GM19023 (cell line): ENCODE data around the gene ATP9A.

Experiments
- ATAC-seq: cut with Tn5 transposase; IDR thresholded peaks from one replicate; pipeline ENCODE4 v1.9.1; 2021; ENCODE audit warnings: mild to moderate bottlenecking, moderate library complexity; ENCODE audit not compliant: unreplicated experiment

ATP9A gene

GRCh38 chr20:51608061-51608460 lies 160.1 kb downstream of the ATP9A start:
- no peak for ATAC-seq

GRCh38 chr20:51607170-51607569 lies 161.0 kb downstream of the ATP9A start:
- no peak for ATAC-seq

DNA sequence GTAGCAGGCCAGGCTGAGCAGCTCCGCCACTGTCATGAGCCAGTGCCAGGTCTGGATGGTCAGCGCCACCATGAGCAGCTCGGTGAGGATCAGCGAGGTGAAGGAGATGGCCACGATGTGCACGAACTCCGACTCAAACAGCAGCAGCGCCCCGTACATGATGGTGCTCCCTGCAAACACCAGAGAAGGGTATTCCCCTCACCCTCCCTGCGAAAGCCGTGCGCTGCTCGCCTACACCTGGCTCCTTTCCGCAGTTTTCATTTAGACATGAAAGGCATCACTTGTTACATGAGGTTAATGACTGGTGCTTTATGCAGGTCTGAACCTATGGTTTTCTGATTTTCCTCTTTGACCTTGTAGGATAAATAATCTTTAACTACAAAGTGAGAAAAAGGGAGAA lies 163.3 kb downstream of the ATP9A start:
- ATAC-seq = no peak

DNA sequence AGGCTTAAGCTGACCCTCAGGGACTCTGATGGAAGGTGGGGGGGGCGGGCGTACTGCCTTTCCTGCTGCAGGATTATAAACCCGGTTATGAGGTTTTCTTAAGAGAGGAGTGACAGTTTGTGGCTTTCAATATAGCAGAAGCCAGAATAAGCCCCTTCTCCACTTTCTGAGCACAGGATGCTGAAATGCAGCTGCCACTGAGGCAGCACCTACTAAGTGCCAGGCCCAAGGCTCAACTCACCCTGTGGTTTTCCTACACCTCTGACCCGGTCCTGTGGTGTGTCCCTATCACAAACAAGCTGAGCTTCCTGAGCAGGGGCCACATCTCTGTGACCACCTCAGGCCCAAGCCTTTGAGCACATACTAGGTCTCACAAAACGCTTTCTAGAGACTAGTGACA lies 166.1 kb downstream of the ATP9A start:
- ATAC-seq = no peak

- no peak for ATAC-seq
These were observed 167.2 kb downstream of the ATP9A start for GRCh38 chr20:51600950-51601349.

- no peak for ATAC-seq
These were observed 168.2 kb downstream of the ATP9A start for GRCh38 chr20:51600016-51600420.

DNA sequence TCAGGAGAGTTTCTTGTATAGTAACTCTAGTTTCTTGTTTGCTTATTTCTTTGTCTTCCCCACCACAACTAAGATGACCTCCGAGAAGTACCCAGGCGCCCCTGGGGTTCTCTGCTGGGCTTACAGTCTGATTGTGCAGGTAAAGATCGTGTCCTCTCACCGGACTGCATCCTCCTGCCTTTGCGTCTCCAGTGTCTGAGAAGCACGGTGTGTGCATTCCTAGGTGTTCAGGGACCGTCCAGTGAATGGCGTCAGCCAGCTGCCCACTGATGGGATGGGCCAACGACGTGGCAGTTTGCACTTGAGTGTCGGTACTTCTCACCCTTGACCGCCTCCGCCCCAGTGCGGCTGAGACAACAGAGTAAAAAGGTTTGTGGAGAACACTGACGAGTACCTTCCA lies 169.6 kb downstream of the ATP9A start:
- ATAC-seq = no peak

GRCh38 chr20:51597389-51598231 lies 170.6 kb downstream of the ATP9A start:
- no peak for ATAC-seq

DNA sequence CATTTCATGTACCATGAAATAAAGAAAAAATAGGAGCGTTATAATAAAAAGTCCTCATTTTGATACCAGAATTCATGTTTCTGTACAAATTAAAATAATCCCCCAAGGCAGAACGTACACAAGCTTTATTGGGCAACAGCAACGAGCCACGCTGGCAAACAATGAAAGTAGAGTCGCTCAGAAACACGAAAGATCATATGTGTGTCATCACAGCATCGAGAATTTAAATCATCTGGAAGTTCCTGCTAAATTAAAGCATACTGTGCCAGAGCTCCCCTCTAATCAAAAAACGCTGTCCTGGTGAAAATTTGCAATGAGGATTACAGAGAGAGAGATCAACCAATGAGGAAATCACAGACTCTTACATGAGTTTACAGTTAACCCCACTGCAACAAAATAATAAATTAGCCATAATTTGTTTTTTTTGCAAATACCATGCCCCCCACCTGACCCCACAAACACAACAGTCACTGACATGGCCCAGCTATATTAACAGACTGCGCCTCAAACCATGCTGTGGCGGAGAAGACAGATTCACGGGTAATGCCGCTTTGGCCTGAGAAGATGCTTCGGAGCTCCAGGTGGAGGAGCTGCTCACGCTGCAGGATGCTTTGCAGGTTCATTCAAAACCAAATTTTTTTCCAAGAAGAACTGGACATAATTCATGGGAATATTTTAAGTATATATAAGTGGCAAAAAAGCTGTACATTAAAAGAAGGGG lies 171.4 kb downstream of the ATP9A start:
- ATAC-seq = no peak

GRCh38 chr20:51595744-51596143 lies 172.4 kb downstream of the ATP9A start:
- no peak for ATAC-seq

DNA sequence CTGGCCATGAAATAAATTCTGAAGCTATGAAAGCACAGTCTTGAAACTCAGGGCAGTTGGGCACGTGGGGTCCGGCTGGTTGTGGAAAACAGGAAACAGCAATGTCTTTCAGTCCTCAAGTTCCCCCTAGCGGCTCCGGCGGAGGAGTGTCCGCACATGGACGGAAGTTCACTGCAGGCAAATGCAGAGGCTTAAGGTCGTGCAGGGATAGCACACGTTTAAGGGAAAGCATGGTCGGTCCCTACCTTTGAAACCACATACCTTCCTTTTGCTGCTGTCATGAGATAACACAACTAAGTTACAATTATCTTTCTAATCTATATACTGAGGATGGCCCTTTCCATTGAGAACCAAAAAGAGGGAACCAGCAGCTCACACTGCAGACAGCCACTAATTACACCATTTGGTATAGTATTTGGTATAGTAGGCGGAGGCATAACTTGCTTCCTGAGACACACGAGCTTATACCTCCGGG lies 173.1 kb downstream of the ATP9A start:
- ATAC-seq = peak; percentile 91

- ATAC-seq = no peak
These were observed 173.7 kb downstream of the ATP9A start for GRCh38 chr20:51594236-51595057.

- no peak for ATAC-seq
These were observed 174.6 kb downstream of the ATP9A start for GRCh38 chr20:51593584-51593983.

GRCh38 chr20:51592564-51592963 lies 175.6 kb downstream of the ATP9A start:
- ATAC-seq = no peak

DNA sequence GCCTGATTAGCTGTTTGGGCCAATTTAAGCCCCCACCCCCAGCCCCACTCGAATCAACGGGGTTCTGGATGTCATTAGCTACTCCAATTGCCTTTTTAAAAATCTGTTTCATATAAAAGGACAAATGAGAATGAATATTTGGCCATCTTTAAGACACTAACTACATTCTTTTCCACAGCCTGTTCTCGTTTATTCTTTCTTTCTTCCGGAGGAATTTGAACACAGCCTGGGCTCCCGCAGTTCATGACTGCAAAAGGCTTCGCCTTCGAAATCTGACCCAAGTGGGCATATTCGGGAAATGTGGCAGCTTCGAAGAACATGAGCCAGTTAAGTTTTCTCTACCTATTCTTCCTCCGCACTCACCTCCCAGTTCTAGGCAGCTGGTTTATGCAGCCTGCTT lies 176.3 kb downstream of the ATP9A start:
- ATAC-seq = no peak

DNA sequence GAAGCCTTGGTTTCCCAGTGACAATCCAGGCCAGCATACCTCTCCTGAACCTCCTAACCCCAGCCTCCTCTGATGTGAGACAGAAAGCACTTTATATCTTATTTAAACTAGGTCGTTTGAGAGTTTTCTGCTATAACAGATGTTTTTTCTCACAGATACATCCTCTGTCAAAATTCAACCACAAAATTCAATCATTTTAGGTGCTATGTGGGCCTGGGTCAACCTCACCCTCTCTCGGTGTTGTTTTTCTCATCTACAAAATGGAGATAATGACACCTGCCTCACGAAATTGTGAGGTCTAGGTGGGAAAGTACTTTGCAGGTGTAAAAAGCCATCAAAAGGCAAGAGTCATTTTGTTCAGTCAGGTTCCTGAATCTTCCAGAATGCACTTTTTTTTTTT lies 179.4 kb downstream of the ATP9A start:
- no peak for ATAC-seq

DNA sequence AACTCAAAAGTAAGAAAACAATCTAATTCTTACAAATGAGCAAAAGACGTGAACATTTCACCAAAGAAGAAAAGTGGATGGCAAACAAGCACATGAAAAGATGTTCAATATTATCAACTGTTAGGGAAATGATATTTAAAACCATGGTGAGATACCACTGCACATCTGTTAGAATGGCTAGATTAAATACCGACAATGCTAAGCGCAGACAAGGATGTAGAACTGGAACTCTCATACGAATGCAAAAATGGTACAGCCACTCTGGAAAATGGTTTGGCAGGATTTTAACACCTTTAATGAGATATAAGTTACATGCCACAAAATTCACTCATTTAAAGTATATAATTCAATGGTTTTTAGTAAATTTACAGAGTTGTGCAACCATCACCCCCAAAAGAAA lies 181.0 kb downstream of the ATP9A start:
- ATAC-seq = no peak

GRCh38 chr20:51586005-51586440 lies 182.2 kb downstream of the ATP9A start:
- ATAC-seq = no peak

DNA sequence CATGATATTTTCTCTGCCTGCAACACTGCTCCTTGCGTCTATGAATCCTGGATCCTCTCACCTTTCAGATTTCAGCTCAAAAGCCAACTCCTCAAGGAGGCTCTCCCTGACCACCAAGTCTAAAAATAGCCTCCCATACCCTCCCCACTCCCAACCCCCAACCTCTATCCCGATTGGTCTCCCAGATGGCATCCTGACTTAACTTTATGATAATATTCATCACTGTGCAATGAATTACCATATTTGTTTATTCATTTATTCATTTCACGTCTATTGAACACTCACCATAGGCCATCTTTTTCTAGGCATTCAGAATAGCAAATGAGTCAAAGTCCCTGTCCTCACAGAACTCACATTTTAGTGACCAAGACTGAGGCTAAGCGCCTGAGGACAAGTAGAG lies 183.0 kb downstream of the ATP9A start:
- ATAC-seq = no peak

- ATAC-seq = no peak
These were observed 183.5 kb downstream of the ATP9A start for GRCh38 chr20:51584737-51585136.

- no peak for ATAC-seq
These were observed 184.1 kb downstream of the ATP9A start for GRCh38 chr20:51584116-51584515.
